ENCODE measurements around the gene DNAJC5. TPM values are rescaled to one million over a fixed set of nuclear protein-coding genes. Genes with fewer than 3 reads are reported as not detected.

Gene DNAJC5
- total and polyA plus RNA-seq, 4 donors: 16.2 to 38.1 (median 25.9) TPM

- H3K36me3 ChIP-seq (ENCODE audit: control insufficient read depth in 1 of 2, insufficient read depth in 2 of 2, low read length in 1 of 2): peaks cover 0 to 4% of the 10 kb centered on the region in 2 donors
- no peak overlapping the region for H3K27ac ChIP-seq (ENCODE audit: low read depth in 1 of 2, low read length in 2 of 2)
- no peak overlapping the region for H3K4me3 ChIP-seq (ENCODE audit: low read length in 2 of 2)
- H3K4me1 ChIP-seq (ENCODE audit: control insufficient read depth in 1 of 2, insufficient read depth in 2 of 2, low read length in 2 of 2): no peaks in the 10 kb centered on the region
- 84 to 86% methylated on average over 14 of the region's 14 CpGs for WGBS, 2 donors
- intact Hi-C loops (cut with DNase I): no loop called here
- ATAC-seq (ENCODE audit: low FRiP score): no peak
- no peaks in the 10 kb centered on the region for H3K27me3 ChIP-seq (ENCODE audit: control insufficient read depth in 1 of 2, insufficient read depth in 2 of 2, low read length in 1 of 2)
- no peaks in the 10 kb centered on the region for H3K9me3 ChIP-seq (ENCODE audit: control insufficient read depth, low read length)
- DNase-seq: no peak
Measured at GRCh38 chr20:63937596-63937995, 42.7 kb downstream of the DNAJC5 start.

DNA sequence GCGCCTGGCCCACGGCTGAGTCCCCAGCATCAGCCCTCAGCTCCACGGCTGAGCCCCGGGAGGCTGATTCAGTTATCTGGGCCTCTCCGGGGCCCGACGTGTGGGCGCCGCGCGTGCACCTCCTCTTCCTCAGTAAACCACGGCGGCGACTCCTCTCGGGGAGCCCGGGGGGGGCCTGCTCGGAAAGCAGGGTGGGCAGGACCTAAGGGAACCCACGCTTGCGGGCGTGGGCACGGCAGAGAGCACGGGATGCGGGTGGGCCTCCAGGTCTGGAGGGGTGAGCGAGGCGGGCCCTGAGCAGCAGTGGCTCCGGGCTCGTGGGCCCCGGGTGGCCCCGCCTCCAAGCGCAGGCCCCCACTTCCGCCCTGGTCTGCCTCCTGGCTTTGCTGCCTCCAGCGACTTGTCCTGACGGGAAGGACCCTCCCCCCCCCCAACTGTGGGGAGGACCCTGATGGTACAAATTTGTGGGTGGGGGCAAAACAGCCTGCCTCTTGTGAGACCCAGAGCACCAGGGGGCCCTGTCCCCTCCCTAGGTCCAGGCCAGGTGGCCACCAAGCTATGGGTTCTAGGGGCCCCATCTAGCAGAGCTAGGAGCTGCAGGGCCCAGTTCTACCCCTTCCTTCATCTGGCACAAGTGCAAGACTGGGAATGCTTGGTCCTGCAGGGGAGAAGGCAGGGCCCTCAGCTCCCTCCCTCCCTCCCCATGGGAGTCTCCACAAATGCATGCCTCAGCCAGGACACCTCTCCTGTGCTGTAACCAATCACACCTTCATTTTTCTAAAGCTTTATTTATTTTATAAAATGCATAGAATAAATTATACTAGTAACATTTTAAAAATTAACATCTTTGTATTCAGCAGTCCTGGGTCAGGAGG is 44.4 kb downstream of the DNAJC5 start:
- DNase-seq: no peak

DNA sequence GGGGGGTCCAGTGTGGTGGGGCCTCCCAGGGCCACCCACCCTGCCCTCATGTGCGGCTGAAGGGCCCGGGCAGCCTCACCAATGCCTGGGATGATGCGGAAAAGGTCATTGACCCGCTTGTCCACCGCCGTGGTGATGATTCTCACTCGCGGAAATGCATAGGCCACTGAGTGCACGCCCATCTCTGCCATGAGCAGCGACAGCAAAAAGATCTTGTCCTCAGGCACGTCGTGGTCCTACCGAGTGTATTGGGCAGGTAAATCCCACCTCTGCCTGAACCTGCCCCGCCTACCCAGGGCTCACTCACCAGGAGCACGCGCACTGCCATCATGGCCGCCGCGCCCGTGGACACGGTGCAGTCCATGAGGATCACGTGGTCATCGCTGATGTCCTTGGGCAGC is 45.1 kb downstream of the DNAJC5 start:
- H3K27ac ChIP-seq (ENCODE audit: low read depth in 1 of 2, low read length in 2 of 2): no peak overlapping the region
- ATAC-seq (ENCODE audit: low FRiP score) (no peak), DNase-seq (peak in 1 of 2 donors; percentile 46)
- H3K9me3 ChIP-seq (ENCODE audit: control insufficient read depth, low read length): no peaks in the 10 kb centered on the region
- 89% methylated on average over 23 of the region's 23 CpGs for WGBS, 2 donors
- no peaks in the 10 kb centered on the region for H3K4me1 ChIP-seq (ENCODE audit: control insufficient read depth in 1 of 2, insufficient read depth in 2 of 2, low read length in 2 of 2)
- intact Hi-C loops (cut with DNase I): no loop called here
- peaks cover 0 to 9% of the 10 kb centered on the region in 2 donors for H3K36me3 ChIP-seq (ENCODE audit: control insufficient read depth in 1 of 2, insufficient read depth in 2 of 2, low read length in 1 of 2)
- H3K27me3 ChIP-seq (ENCODE audit: control insufficient read depth in 1 of 2, insufficient read depth in 2 of 2, low read length in 1 of 2): no peaks in the 10 kb centered on the region
- H3K4me3 ChIP-seq (ENCODE audit: low read length in 2 of 2): no peak overlapping the region

More for the DNA sequence above, 44.4 kb downstream of the DNAJC5 start:
- H3K27me3 ChIP-seq (ENCODE audit: control insufficient read depth in 1 of 2, insufficient read depth in 2 of 2, low read length in 1 of 2): no peaks in the 10 kb centered on the region
- H3K27ac ChIP-seq (ENCODE audit: low read depth in 1 of 2, low read length in 2 of 2): no peak overlapping the region
- no peaks in the 10 kb centered on the region for H3K9me3 ChIP-seq (ENCODE audit: control insufficient read depth, low read length)
- no peak for ATAC-seq (ENCODE audit: low FRiP score)
- H3K4me1 ChIP-seq (ENCODE audit: control insufficient read depth in 1 of 2, insufficient read depth in 2 of 2, low read length in 2 of 2): no peaks in the 10 kb centered on the region
- peaks cover 0 to 9% of the 10 kb centered on the region in 2 donors for H3K36me3 ChIP-seq (ENCODE audit: control insufficient read depth in 1 of 2, insufficient read depth in 2 of 2, low read length in 1 of 2)
- intact Hi-C loops (cut with DNase I): no loop called here
- WGBS, 2 donors: 76 to 83% methylated on average over 24 to 33 of the region's 33 CpGs
- no peak overlapping the region for H3K4me3 ChIP-seq (ENCODE audit: low read length in 2 of 2)

- Histone ChIP-seq H3K4me3 (ENCODE audit: low read length in 2 of 2) (no peak overlapping the region), H3K4me1 (ENCODE audit: control insufficient read depth in 1 of 2, insufficient read depth in 2 of 2, low read length in 2 of 2) (no peaks in the 10 kb centered on the region), H3K27ac (ENCODE audit: low read depth in 1 of 2, low read length in 2 of 2) (no peak overlapping the region), H3K9me3 (ENCODE audit: control insufficient read depth, low read length) (no peaks in the 10 kb centered on the region), H3K27me3 (ENCODE audit: control insufficient read depth in 1 of 2, insufficient read depth in 2 of 2, low read length in 1 of 2) (no peaks in the 10 kb centered on the region), H3K36me3 (ENCODE audit: control insufficient read depth in 1 of 2, insufficient read depth in 2 of 2, low read length in 1 of 2) (peaks cover 0 to 9% of the 10 kb centered on the region in 2 donors)
- 90% methylated on average over 58 of the region's 58 CpGs for WGBS, 2 donors
- DNase-seq: peak in 1 of 2 donors; percentile 42
- ATAC-seq (ENCODE audit: low FRiP score): peak; percentile 8
- intact Hi-C loops (cut with DNase I): no loop called here
Measured at GRCh38 chr20:63940472-63941266, 45.7 kb downstream of the DNAJC5 start.

GRCh38 chr20:63941282-63942081 is 46.6 kb downstream of the DNAJC5 start:
- DNase-seq (peak; percentile 82), ATAC-seq (ENCODE audit: low FRiP score) (no peak)
- H3K27ac ChIP-seq (ENCODE audit: low read depth in 1 of 2, low read length in 2 of 2): no peak overlapping the region
- peaks cover 0 to 11% of the 10 kb centered on the region in 2 donors for H3K36me3 ChIP-seq (ENCODE audit: control insufficient read depth in 1 of 2, insufficient read depth in 2 of 2, low read length in 1 of 2)
- H3K4me3 ChIP-seq (ENCODE audit: low read length in 2 of 2): no peak overlapping the region
- intact Hi-C loops (cut with DNase I): no loop called here
- no peaks in the 10 kb centered on the region for H3K9me3 ChIP-seq (ENCODE audit: control insufficient read depth, low read length)
- WGBS, 2 donors: 76 to 79% methylated on average over 35 of the region's 39 CpGs
- H3K4me1 ChIP-seq (ENCODE audit: control insufficient read depth in 1 of 2, insufficient read depth in 2 of 2, low read length in 2 of 2): no peaks in the 10 kb centered on the region
- H3K27me3 ChIP-seq (ENCODE audit: control insufficient read depth in 1 of 2, insufficient read depth in 2 of 2, low read length in 1 of 2): no peaks in the 10 kb centered on the region

DNA sequence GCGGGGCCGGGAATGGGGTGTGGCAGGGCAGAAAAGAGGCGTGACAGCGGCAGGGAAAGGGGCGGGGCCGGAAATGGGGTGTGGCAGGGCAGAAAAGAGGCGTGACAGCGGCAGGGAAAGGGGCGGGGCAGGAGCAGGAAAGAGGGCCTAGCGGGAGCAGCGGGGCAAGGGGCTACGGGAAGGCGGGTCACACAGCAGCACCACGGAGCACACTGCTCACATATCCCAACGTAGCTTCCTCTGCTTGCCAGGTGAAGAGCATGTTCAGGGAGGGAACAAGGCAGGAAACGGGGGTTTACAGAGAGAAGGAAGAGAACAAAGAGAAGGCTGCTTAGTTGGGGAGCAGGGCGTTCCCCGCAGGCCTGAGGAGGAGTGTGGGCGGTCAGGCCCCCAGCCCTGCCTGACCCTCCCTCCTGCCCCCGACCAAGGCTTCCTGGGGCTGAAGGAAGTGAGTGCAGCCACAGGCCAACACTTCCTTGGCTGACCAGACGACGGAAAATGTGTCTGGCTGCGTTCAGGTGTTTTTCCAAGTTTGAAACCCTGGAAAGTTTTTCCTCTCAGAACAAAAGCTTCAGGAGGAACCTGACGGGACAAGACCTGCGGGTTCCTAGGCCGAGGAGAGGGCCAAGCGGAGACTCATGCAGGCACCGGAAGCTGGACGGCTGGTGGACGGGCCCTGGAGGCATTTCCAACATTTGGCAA is 47.5 kb downstream of the DNAJC5 start:
- Histone ChIP-seq H3K27ac (ENCODE audit: low read depth in 1 of 2, low read length in 2 of 2) (no peak overlapping the region), H3K36me3 (ENCODE audit: control insufficient read depth in 1 of 2, insufficient read depth in 2 of 2, low read length in 1 of 2) (peaks cover 0 to 11% of the 10 kb centered on the region in 2 donors), H3K4me3 (ENCODE audit: low read length in 2 of 2) (no peak overlapping the region), H3K27me3 (ENCODE audit: control insufficient read depth in 1 of 2, insufficient read depth in 2 of 2, low read length in 1 of 2) (no peaks in the 10 kb centered on the region), H3K9me3 (ENCODE audit: control insufficient read depth, low read length) (no peaks in the 10 kb centered on the region), H3K4me1 (ENCODE audit: control insufficient read depth in 1 of 2, insufficient read depth in 2 of 2, low read length in 2 of 2) (no peaks in the 10 kb centered on the region)
- DNase-seq: peak in 1 of 2 donors; percentile 49
- WGBS, 2 donors: 75 to 81% methylated on average over 26 to 30 of the region's 30 CpGs
- ATAC-seq (ENCODE audit: low FRiP score): no peak
- intact Hi-C loops (cut with DNase I): no loop called here

DNA sequence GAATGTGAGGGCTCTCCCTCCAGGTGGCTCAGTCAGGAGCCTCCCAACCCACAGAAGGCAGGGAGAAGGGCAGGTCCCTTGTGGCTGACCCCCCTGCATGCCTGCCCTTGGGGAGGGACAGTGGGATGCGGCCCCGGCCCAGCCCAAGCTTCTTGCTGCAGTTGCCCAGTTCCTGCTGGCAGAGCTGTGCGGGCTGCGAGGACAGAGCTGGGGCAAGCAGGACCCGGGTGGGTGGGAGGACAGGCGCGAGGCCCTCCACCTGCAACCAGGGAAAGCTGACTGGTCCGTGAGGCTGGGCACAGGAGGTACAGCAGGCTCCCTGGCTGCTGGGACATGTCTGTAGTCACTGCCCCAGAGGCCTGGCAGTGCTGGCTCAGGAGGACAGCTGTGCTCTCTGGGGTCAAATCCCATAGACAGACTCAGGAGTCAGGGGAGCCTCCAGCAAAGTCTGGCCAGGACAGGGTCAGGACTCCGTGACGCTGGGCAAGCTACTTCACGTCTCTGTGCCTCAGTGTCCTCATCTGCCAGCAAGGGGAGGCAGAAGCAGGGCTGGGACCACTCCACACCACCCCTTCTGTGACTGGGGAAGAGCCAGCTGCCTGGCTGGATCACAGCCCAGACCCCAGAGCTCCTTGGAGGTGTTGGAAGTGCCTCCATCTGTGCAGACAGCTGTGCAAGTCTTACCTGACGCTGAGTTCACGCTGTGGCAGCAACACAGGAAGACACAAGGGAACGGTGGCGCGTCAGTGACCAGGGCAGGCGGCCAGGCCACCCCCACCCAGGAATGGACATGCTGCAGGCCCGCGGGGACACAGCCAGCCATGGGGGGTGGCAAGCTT is 48.3 kb downstream of the DNAJC5 start:
- H3K36me3 ChIP-seq (ENCODE audit: control insufficient read depth in 1 of 2, insufficient read depth in 2 of 2, low read length in 1 of 2): peaks cover 0 to 11% of the 10 kb centered on the region in 2 donors
- DNase-seq (peak in 1 of 2 donors; percentile 47), ATAC-seq (ENCODE audit: low FRiP score) (no peak)
- H3K27ac ChIP-seq (ENCODE audit: low read depth in 1 of 2, low read length in 2 of 2): no peak overlapping the region
- no peaks in the 10 kb centered on the region for H3K27me3 ChIP-seq (ENCODE audit: control insufficient read depth in 1 of 2, insufficient read depth in 2 of 2, low read length in 1 of 2)
- WGBS, 2 donors: 83 to 86% methylated on average over 19 of the region's 19 CpGs
- no peaks in the 10 kb centered on the region for H3K4me1 ChIP-seq (ENCODE audit: control insufficient read depth in 1 of 2, insufficient read depth in 2 of 2, low read length in 2 of 2)
- H3K9me3 ChIP-seq (ENCODE audit: control insufficient read depth, low read length): no peaks in the 10 kb centered on the region
- no peak overlapping the region for H3K4me3 ChIP-seq (ENCODE audit: low read length in 2 of 2)
- intact Hi-C loops (cut with DNase I): no loop called here

Data from aorta (tissue), 5 donors.